PFSK-1 (cell line): ENCODE measurements around the gene LRRC2.

Source experiments
- POLR2AphosphoS5 ChIP-seq: IDR thresholded peaks from 2 replicates; pipeline ENCODE4 v1.6.1; 2012; ENCODE audit warnings: low read depth, mild to moderate bottlenecking, control low read depth, low read length, moderate library complexity
- REST ChIP-seq, 2 experiments: IDR thresholded peaks; 2 replicates each; pipeline versions ENCODE4 v1.6.1 to v1.8.0; 2011 to 2012; ENCODE audit warnings: low read depth in 2 of 2, low read length in 2 of 2, control low read depth in 1 of 2, inconsistent platforms in 1 of 2, mild to moderate bottlenecking in 1 of 2, moderate library complexity in 1 of 2; ENCODE audit not compliant: insufficient read depth in 1 of 2
- TAF1 ChIP-seq: IDR thresholded peaks from 2 replicates; pipeline ENCODE4 v1.6.1; 2012; ENCODE audit warnings: low read length, control low read depth, borderline replicate concordance; ENCODE audit not compliant: insufficient read depth

- TF ChIP-seq TAF1 (no peak), REST (IDR thresholded peaks at IDR 0.05; ENCODE audit: insufficient read depth in 1 of 2, low read depth in 2 of 2, low read length in 2 of 2) (no peak), POLR2AphosphoS5 (no peak)
Measured at GRCh38 chr3:46557814-46558183, 8.3 kb downstream of the LRRC2 start.
